ENCODE data around the gene CRB2. TPM values are rescaled to one million over a fixed set of nuclear protein-coding genes. Genes with fewer than 3 reads are reported as not detected.
A peak's percentile ranks its signal among the peaks of the same experiment; 100 is the strongest.

Gene CRB2
- total and polyA plus RNA-seq, 8 donors: 0.02 to 0.08 TPM; not detected in 6

GRCh38 chr9:123369296-123369695 is 13.3 kb downstream of the CRB2 start:
- TF ChIP-seq, protein P1, sequence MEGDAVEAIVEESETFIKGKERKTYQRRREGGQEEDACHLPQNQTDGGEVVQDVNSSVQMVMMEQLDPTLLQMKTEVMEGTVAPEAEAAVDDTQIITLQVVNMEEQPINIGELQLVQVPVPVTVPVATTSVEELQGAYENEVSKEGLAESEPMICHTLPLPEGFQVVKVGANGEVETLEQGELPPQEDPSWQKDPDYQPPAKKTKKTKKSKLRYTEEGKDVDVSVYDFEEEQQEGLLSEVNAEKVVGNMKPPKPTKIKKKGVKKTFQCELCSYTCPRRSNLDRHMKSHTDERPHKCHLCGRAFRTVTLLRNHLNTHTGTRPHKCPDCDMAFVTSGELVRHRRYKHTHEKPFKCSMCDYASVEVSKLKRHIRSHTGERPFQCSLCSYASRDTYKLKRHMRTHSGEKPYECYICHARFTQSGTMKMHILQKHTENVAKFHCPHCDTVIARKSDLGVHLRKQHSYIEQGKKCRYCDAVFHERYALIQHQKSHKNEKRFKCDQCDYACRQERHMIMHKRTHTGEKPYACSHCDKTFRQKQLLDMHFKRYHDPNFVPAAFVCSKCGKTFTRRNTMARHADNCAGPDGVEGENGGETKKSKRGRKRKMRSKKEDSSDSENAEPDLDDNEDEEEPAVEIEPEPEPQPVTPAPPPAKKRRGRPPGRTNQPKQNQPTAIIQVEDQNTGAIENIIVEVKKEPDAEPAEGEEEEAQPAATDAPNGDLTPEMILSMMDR (IDR thresholded peaks at IDR 0.05): no peak
- intact Hi-C loops (cut with DNase I): loop anchor here in 1 of 3 donors (10.0 kb wide), 1 partner anchor 56 kb away; no protein-coding TSS in a partner anchor
- Histone ChIP-seq H3K9me3 (no peaks in the 10 kb centered on the region), H3K27me3 (peaks cover 0 to 15% (median 0%) of the 10 kb centered on the region in 4 donors), H3K36me3 (no peaks in the 10 kb centered on the region), H3K4me1 (no peaks in the 10 kb centered on the region), H3K27ac (no peak overlapping the region), H3K4me3 (no peak overlapping the region)
- FAIRE-seq: no peak
- DNase-seq: no peak
- WGBS, 2 donors: 61 to 73% methylated on average over 3 of the region's 3 CpGs
- ATAC-seq: no peak

DNA sequence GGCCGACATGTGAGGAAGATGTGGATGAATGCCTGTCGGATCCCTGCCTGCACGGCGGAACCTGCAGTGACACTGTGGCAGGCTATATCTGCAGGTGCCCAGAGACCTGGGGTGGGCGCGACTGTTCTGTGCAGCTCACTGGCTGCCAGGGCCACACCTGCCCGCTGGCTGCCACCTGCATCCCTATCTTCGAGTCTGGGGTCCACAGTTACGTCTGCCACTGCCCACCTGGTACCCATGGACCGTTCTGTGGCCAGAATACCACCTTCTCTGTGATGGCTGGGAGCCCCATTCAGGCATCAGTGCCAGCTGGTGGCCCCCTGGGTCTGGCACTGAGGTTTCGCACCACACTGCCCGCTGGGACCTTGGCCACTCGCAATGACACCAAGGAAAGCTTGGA is 14.1 kb downstream of the CRB2 start:
- no peaks in the 10 kb centered on the region for H3K9me3 ChIP-seq
- H3K27me3 ChIP-seq: peaks cover 0 to 22% (median 0%) of the 10 kb centered on the region in 4 donors
- 83 to 87% methylated on average over 13 of the region's 13 CpGs for WGBS, 2 donors
- no peak overlapping the region for H3K4me3 ChIP-seq
- intact Hi-C loops (cut with DNase I): no loop called here
- ATAC-seq (no peak), DNase-seq (peak in 1 of 6 donors; percentile 43), FAIRE-seq (no peak)
- H3K36me3 ChIP-seq: no peaks in the 10 kb centered on the region
- no peaks in the 10 kb centered on the region for H3K4me1 ChIP-seq
- TF ChIP-seq, protein P1 (IDR thresholded peaks at IDR 0.05): no peak
- H3K27ac ChIP-seq: no peak overlapping the region

GRCh38 chr9:123370526-123371227 is 14.7 kb downstream of the CRB2 start:
- intact Hi-C loops (cut with DNase I): no loop called here
- Histone ChIP-seq H3K4me3 (no peak overlapping the region), H3K27ac (no peak overlapping the region), H3K4me1 (peaks cover 0 to 2% (median 0%) of the 10 kb centered on the region in 3 donors), H3K36me3 (no peaks in the 10 kb centered on the region), H3K9me3 (no peaks in the 10 kb centered on the region), H3K27me3 (peaks cover 0 to 22% (median 0%) of the 10 kb centered on the region in 4 donors)
- DNase-seq: peak in 1 of 6 donors; percentile 55
- TF ChIP-seq, protein P1 (IDR thresholded peaks at IDR 0.05): no peak
- 66 to 77% methylated on average over 29 of the region's 29 CpGs for WGBS, 2 donors
- no peak for FAIRE-seq
- ATAC-seq: no peak

DNA sequence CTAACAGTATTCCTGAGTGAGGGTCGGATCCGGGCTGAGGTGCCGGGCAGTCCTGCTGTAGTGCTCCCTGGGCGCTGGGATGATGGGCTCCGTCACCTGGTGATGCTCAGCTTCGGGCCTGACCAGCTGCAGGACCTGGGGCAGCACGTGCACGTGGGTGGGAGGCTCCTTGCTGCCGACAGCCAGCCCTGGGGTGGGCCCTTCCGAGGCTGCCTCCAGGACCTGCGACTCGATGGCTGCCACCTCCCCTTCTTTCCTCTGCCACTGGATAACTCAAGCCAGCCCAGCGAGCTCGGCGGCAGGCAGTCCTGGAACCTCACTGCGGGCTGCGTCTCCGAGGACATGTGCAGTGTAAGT is 15.2 kb downstream of the CRB2 start:
- intact Hi-C loops (cut with DNase I): no loop called here

More for the DNA sequence above, 15.2 kb downstream of the CRB2 start:
- DNase-seq (peak in 1 of 6 donors; percentile 44), ATAC-seq (no peak), FAIRE-seq (no peak)
- no peak overlapping the region for H3K27ac ChIP-seq
- H3K9me3 ChIP-seq: no peaks in the 10 kb centered on the region
- peaks cover 0 to 22% (median 0%) of the 10 kb centered on the region in 4 donors for H3K27me3 ChIP-seq
- peaks cover 0 to 6% (median 0%) of the 10 kb centered on the region in 3 donors for H3K4me1 ChIP-seq
- TF ChIP-seq, protein P1 (IDR thresholded peaks at IDR 0.05): no peak
- no peaks in the 10 kb centered on the region for H3K36me3 ChIP-seq
- no peak overlapping the region for H3K4me3 ChIP-seq
- WGBS, 2 donors: 69 to 75% methylated on average over 18 of the region's 18 CpGs
